Lung (tissue), 12 donors: ENCODE data around the gene NKAIN2. TPM values are rescaled to one million over a fixed set of nuclear protein-coding genes. Genes with fewer than 3 reads are reported as not detected.

Experiments
- ATAC-seq: fragments of 200-7000 bp; cut with Tn5 transposase; one replicate; pipeline ENCODE4 v1.9.1; 2020; ENCODE audit warnings: moderate number of reproducible peaks; ENCODE audit not compliant: insufficient read depth, low FRiP score
- DNase-seq, 3 donors: peaks; one replicate each; pipeline ENCODE4 v3.0.0-alpha.2; 2013 to 2017
- H3K27ac ChIP-seq, 2 donors: one replicate each; pipeline ENCODE4 v1.5.1; 2013; ENCODE audit warnings: mild to moderate bottlenecking in 2 of 2, moderate library complexity in 2 of 2, control low read depth in 1 of 2, inconsistent platforms in 1 of 2, low read depth in 1 of 2, low read length in 1 of 2
- H3K27me3 ChIP-seq, 3 donors: one replicate each; pipeline ENCODE4 v1.5.1; 2013; ENCODE audit warnings: low read length in 2 of 3; ENCODE audit not compliant: control insufficient read depth in 3 of 3, insufficient read depth in 3 of 3
- H3K36me3 ChIP-seq, 4 donors: one replicate each; pipeline ENCODE4 v1.5.1; 2013; ENCODE audit warnings: low read length in 4 of 4, mild to moderate bottlenecking in 1 of 4, moderate library complexity in 1 of 4; ENCODE audit not compliant: control insufficient read depth in 4 of 4, insufficient read depth in 4 of 4
- H3K4me1 ChIP-seq, 5 donors: one replicate each; pipeline ENCODE4 v1.5.1; 2013; ENCODE audit warnings: low read length in 5 of 5, mild to moderate bottlenecking in 2 of 5, moderate library complexity in 1 of 5; ENCODE audit not compliant: control insufficient read depth in 5 of 5, insufficient read depth in 5 of 5
- H3K4me3 ChIP-seq: one replicate; pipeline ENCODE4 v1.5.1; 2013; ENCODE audit warnings: mild to moderate bottlenecking, control low read depth, moderate library complexity
- H3K9ac ChIP-seq, 2 donors: one replicate each; pipeline ENCODE4 v1.5.1; 2013; ENCODE audit warnings: low read length in 2 of 2, control low read depth in 1 of 2; ENCODE audit not compliant: insufficient read depth in 1 of 2
- H3K9me3 ChIP-seq, 4 donors: one replicate each; pipeline ENCODE4 v1.5.1; 2013; ENCODE audit warnings: low read length in 3 of 4, mild to moderate bottlenecking in 1 of 4, moderate library complexity in 1 of 4; ENCODE audit not compliant: control insufficient read depth in 4 of 4, insufficient read depth in 3 of 4
- WGBS, 2 donors: extraction: QIAGEN DNeasy Blood & Tissue Kit; methylation state at CpG; one replicate each; pipeline ENCODE4 v1.1.7; 2013; 5-methylcytosine and 5-hydroxymethylcytosine counted together
- polyA plus RNA-seq, 2 donors: library from polyadenylated mRNA; stranded (reverse); fragments of 200-250 nt; gene quantifications; one replicate each; pipeline ENCODE4 v1.2.1, GENCODE V29; 2013
- total RNA-seq, 2 donors: library from RNA; depleted of rRNA in 1 of 2; stranded (reverse); fragments of >200 nt in 1 of 2; gene quantifications; one replicate each; pipeline ENCODE4 v1.2.1, GENCODE V29; 2014 to 2021
- TF ChIP-seq, protein P1 (sequence below): IDR thresholded peaks from 2 replicates; pipeline ENCODE4 v1.5.1; 2012; ENCODE audit warnings: mild to moderate bottlenecking; ENCODE audit errors: control extremely low read depth, extremely low read depth
- donor health status: control.
- donor health status: control.
- donor health status: Bipolar disorder and iron deficiency.
- donor health status: healthy.
- donor health status: DM: yes; HTN: yes; CAD: no.

Gene NKAIN2
- total and polyA plus RNA-seq, 4 donors = 0.01 to 4.4 TPM; not detected in 2

DNA sequence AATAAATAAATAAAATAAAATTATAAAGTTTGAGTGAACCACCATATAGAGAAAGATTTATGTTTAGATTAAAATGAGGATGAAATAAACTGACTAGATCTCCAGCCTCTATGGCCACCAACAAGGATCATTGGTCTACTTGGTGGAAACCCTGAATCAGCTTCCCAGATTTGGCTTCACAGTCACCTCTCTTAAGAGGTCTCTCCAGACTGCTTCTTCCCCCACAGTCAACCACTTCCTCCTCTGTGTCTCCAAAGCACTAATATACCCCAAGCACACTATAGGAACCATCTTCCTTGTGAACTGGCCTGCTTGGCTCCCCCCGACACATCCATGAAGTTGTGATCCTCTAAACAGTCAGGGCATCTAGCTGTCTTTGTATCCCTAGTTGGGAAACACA, 629.0 kb downstream of the NKAIN2 start:
- WGBS, 2 donors = 94 to 95% methylated on average over 1 of the region's 1 CpG
- Histone ChIP-seq H3K36me3 (no peaks in the 10 kb centered on the region), H3K9me3 (peaks cover 0 to 2% (median 0%) of the 10 kb centered on the region in 4 donors), H3K4me1 (peaks cover 0 to 4% (median 3%) of the 10 kb centered on the region in 5 donors), H3K9ac (no peak overlapping the region), H3K27ac (no peak overlapping the region), H3K27me3 (no peaks in the 10 kb centered on the region), H3K4me3 (no peak overlapping the region)
- DNase-seq = no peak
- ATAC-seq = no peak
- TF ChIP-seq, protein P1, sequence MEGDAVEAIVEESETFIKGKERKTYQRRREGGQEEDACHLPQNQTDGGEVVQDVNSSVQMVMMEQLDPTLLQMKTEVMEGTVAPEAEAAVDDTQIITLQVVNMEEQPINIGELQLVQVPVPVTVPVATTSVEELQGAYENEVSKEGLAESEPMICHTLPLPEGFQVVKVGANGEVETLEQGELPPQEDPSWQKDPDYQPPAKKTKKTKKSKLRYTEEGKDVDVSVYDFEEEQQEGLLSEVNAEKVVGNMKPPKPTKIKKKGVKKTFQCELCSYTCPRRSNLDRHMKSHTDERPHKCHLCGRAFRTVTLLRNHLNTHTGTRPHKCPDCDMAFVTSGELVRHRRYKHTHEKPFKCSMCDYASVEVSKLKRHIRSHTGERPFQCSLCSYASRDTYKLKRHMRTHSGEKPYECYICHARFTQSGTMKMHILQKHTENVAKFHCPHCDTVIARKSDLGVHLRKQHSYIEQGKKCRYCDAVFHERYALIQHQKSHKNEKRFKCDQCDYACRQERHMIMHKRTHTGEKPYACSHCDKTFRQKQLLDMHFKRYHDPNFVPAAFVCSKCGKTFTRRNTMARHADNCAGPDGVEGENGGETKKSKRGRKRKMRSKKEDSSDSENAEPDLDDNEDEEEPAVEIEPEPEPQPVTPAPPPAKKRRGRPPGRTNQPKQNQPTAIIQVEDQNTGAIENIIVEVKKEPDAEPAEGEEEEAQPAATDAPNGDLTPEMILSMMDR = no peak

DNA sequence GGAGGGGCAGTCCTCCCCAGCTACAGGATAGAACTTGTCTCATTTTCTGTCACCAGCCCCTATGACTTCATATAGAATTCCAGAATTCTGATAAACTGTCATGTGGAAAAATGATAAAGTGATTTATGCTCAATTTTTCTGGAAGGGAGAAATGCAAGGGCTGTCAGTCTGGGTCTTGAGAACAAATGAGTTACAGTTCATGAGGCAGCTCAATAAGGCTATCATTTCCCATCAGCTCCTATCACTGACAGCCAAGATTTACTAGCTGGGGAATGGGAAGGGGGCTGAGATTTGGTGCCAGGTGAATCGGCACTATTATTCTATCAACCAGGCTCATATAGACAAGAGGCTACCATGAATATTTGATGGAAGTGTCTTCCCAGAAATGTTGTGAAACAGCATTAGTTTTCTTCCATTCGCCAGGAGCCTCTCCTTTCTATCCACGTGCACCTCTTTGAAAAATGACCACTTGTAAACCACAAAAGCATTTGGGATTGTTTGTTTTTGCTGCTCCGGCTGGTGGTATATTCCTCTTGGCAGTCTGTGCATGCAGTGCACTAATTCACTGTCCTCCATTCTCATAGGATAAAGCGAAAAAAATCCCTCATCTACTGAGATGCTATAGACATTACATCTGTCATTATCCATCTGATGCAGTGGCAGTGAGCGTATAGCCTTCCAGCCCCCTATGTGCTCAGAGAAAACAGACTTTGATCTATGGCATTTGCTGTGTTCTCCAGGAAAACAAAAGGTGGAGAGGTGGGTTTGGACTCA, 629.9 kb downstream of the NKAIN2 start:
- Histone ChIP-seq H3K27me3 (no peaks in the 10 kb centered on the region), H3K27ac (no peak overlapping the region), H3K9me3 (peaks cover 0 to 2% (median 0%) of the 10 kb centered on the region in 4 donors), H3K36me3 (no peaks in the 10 kb centered on the region), H3K4me1 (peaks cover 0 to 4% (median 0%) of the 10 kb centered on the region in 5 donors), H3K9ac (no peak overlapping the region), H3K4me3 (no peak overlapping the region)
- WGBS, 2 donors = 66 to 74% methylated on average over 6 of the region's 6 CpGs
- ATAC-seq (no peak), DNase-seq (no peak)
- TF ChIP-seq, protein P1 = no peak

- ATAC-seq = no peak
Observed at GRCh38 chr6:124434421-124434820, 630.8 kb downstream of the NKAIN2 start.

More at GRCh38 chr6:124434421-124434820, 630.8 kb downstream of the NKAIN2 start:
- DNase-seq = peak in 1 of 3 donors; percentile 56
- Histone ChIP-seq H3K9ac (no peak overlapping the region), H3K27ac (no peak overlapping the region), H3K4me1 (peaks cover 0 to 4% (median 0%) of the 10 kb centered on the region in 5 donors), H3K4me3 (no peak overlapping the region), H3K36me3 (no peaks in the 10 kb centered on the region), H3K9me3 (peaks cover 0 to 2% (median 0%) of the 10 kb centered on the region in 4 donors), H3K27me3 (no peaks in the 10 kb centered on the region)
- WGBS, 2 donors = 36 to 66% methylated on average over 2 of the region's 2 CpGs
- TF ChIP-seq, protein P1 = no peak
